Activated naive CD8-positive, alpha-beta T cell treated with anti-CD3 and anti-CD28 coated beads for 36 hours (primary cell): ENCODE data around the gene RELN. TPM values are rescaled to one million over a fixed set of nuclear protein-coding genes. Genes with fewer than 3 reads are reported as not detected.

ENCODE experiments used
- DNase-seq: peaks from one replicate; pipeline ENCODE4 v3.0.0; 2021
- H3K27ac Mint-ChIP-seq: one replicate; pipeline ENCODE4 v1.8.0; 2022; ENCODE audit warnings: mild to moderate bottlenecking, moderate library complexity, mixed read lengths
- H3K27me3 Mint-ChIP-seq: one replicate; pipeline ENCODE4 v1.8.0; 2022; ENCODE audit warnings: mild to moderate bottlenecking, mixed read lengths
- H3K36me3 Mint-ChIP-seq: one replicate; pipeline ENCODE4 v1.8.0; 2021; ENCODE audit warnings: mild to moderate bottlenecking, mixed read lengths
- H3K4me1 Mint-ChIP-seq: one replicate; pipeline ENCODE4 v1.8.0; 2021; ENCODE audit warnings: mixed read lengths
- H3K4me3 Mint-ChIP-seq: one replicate; pipeline ENCODE4 v1.8.0; 2022; ENCODE audit warnings: mild to moderate bottlenecking, moderate library complexity, mixed read lengths
- H3K9me3 Mint-ChIP-seq: one replicate; pipeline ENCODE4 v1.8.0; 2022; ENCODE audit warnings: mixed read lengths
- total RNA-seq, 2 experiments: library from RNA; stranded (reverse); gene quantifications; one replicate each; pipeline ENCODE4 v1.2.3, GENCODE V29; 2021

The RELN gene
- total RNA-seq, 2 experiments from 2014 or later: not detected

DNA sequence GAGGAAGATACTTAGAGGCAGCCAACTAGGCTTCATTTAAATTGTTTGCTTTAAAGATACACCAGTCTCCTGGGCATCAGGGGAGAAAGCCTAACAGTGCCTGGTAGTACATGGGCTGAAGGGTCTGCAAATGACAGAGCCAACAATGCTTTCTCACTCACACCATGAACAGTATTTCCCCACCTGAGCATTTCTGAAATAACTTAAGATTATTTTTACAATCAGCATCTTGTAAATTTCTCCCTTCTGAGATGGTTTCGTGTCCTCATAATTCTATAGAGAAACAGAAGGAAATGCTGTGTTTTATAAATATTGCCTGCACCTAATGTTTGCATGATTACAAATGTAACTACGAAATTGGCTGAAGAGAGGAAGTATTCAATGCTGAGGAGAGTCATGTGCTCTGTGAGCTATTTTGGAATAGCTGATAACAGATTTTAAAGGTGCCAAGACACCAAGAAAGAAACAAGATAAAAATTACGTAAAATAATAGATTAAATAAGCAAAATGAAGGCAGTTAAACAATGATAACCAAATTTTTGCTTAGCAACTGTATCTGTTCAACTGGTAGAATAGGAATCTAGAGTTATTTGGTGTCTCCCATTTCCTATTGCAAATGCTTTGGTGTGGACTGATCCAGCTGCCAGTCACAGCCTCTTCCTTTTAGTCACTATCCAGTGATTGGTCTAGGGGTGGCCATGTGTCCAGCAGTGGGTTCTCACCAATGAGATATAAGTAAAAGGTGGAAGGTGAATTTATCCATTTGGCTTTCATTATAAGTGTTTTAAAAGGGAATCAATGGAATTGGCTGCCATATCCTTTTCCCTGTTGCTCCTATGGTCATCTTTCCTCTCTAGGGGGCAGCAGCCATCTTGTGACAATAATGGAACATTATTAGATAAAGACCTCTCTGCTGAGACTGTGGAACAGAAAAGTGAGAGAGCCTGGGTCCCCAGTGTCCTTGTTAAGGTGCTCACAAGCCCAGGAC lies 375.5 kb downstream of the RELN start:
- Mint-ChIP-seq H3K4me3 (no peak overlapping the region), H3K27ac (no peak overlapping the region)

DNA sequence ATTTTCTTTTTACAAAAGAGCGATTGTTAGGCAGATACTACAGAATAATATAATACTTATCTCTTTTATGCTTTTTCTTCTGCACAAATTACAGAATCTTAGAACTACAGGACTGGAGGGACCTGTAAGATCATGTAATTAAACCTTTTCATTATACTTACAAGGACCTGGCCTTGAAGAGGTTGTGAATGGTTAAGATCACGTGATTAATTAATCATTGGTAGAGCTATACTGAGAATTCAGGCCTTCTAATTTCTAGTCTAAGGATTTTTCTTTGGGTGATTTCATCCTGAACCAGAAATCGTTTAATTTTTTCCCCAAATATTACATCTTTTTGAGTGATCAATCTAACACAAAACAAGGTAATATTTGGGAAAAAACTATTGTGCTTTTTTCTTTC lies 379.7 kb downstream of the RELN start:
- H3K27me3 Mint-ChIP-seq: peaks cover 4% of the 10 kb centered on the region
- no peak overlapping the region for H3K4me3 Mint-ChIP-seq
- H3K9me3 Mint-ChIP-seq: no peaks in the 10 kb centered on the region
- no peaks in the 10 kb centered on the region for H3K4me1 Mint-ChIP-seq
- H3K27ac Mint-ChIP-seq: no peak overlapping the region
- no peaks in the 10 kb centered on the region for H3K36me3 Mint-ChIP-seq
- DNase-seq: no peak

More for the DNA sequence above, 375.5 kb downstream of the RELN start:
- H3K27me3 Mint-ChIP-seq: peaks cover 4% of the 10 kb centered on the region
- no peaks in the 10 kb centered on the region for H3K36me3 Mint-ChIP-seq
- no peaks in the 10 kb centered on the region for H3K9me3 Mint-ChIP-seq
- no peak for DNase-seq
- no peaks in the 10 kb centered on the region for H3K4me1 Mint-ChIP-seq

DNA sequence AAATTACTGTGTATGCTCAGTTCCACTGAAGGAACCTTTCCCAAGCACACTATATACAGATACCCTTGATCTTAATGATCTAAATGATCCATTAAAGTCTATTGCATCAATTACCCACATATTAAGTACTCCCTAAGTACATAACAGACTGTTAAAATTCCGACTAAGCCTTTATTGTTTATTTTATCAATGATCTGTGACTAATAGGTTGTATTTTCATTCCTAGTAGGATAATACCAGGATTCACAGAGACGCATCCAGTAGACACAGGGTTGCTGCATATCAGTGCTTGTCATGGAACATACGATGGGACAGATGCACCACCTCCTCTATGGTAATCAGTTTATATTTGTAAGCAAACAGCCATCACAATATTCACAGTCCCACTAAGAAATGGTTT lies 383.8 kb downstream of the RELN start:
- no peak overlapping the region for H3K4me3 Mint-ChIP-seq
- DNase-seq: no peak
- H3K9me3 Mint-ChIP-seq: no peaks in the 10 kb centered on the region
- peaks cover 4% of the 10 kb centered on the region for H3K27me3 Mint-ChIP-seq
- H3K36me3 Mint-ChIP-seq: no peaks in the 10 kb centered on the region
- no peak overlapping the region for H3K27ac Mint-ChIP-seq
- no peaks in the 10 kb centered on the region for H3K4me1 Mint-ChIP-seq

DNA sequence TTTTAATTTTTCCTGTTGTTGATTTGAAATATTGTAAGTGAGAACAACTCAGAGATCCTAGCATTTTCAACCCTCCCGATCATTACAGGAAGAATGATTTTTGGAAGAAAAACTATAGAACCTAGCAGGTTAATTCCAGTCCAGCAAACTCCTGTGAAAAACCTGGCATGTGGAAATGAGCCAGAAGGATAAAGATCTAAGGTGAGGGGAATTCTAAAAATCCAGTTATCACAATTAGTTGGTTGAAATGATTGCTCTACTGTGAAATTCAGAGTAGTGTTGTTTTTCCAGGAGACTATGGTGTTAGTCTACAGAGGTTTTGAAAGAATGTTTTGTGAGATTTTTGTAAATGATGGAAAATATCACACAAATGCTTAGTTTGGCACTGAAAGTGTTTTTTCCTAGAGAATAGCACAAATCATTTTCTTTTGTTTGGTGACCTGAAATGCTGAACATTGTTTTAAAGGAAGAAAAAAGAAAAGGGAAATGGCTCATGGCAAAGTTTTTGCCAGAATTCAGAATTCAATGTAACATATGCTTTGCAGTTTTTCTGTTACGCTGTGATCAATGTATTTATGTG lies 391.0 kb downstream of the RELN start:
- peaks cover 16% of the 10 kb centered on the region for H3K27me3 Mint-ChIP-seq
- no peaks in the 10 kb centered on the region for H3K9me3 Mint-ChIP-seq
- no peaks in the 10 kb centered on the region for H3K36me3 Mint-ChIP-seq
- no peak overlapping the region for H3K4me3 Mint-ChIP-seq
- no peak overlapping the region for H3K27ac Mint-ChIP-seq
- no peak for DNase-seq
- H3K4me1 Mint-ChIP-seq: no peaks in the 10 kb centered on the region

DNA sequence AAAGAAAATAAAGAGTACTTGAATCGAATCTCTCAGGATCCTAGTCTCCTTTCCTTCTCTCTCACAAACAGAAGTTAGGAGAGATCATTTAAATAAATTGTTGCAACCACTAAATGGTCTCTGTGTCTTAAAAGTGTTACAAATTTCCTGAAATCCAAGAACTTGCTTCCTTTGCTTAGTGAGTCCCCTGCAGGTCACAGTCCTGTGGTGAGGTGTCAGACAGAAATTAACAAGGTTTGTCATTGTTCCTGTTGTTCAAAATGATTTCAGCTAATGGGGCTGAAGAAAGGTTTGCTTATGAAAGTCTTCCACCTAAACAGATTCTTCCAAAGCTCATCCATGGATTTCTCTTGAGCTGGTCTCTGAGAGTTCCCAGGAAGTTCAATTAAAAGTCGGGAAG lies 391.9 kb downstream of the RELN start:
- Mint-ChIP-seq H3K27ac (no peak overlapping the region), H3K4me3 (no peak overlapping the region), H3K4me1 (no peaks in the 10 kb centered on the region), H3K9me3 (no peaks in the 10 kb centered on the region), H3K27me3 (peaks cover 16% of the 10 kb centered on the region), H3K36me3 (no peaks in the 10 kb centered on the region)
- no peak for DNase-seq

DNA sequence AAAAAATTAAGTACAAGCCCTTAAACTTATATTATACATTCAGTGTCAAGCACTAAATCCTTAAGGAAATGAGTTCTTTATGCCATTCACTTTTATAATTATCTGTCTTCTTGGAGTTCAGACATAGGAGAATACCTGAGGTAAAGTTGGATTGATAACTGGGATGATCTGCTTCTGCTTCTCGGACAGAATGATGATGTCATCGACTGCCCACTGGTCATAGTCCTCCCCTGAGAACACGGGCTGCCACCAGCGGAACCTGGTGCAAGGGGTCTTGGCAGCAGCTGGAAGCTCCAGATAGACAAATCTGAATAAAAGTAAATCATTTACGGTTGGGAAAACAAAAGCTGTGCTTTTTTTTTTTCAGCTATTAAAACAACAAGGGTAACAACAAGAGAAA lies 395.3 kb downstream of the RELN start:
- Mint-ChIP-seq H3K36me3 (no peaks in the 10 kb centered on the region), H3K4me3 (no peak overlapping the region), H3K9me3 (no peaks in the 10 kb centered on the region), H3K27me3 (peaks cover 12% of the 10 kb centered on the region), H3K4me1 (no peaks in the 10 kb centered on the region), H3K27ac (no peak overlapping the region)
- DNase-seq: no peak

DNA sequence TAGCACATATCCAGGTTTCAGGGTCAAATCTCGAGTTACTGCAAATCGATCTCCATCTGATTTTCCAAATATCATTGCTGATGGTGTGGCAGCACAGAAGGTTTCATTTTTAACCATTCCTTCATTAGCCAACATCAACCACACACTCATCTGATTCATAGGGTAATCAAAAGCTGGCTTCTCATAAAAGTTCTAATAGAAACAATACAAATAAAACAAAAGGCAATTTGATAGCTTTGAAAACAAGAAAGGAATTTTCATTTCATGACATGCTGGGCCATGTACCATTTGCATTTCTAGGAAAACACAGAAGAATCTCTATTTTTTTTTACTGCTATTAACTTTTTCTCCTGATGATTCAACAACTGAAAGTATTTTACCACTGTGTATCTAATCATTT lies 395.8 kb downstream of the RELN start:
- Mint-ChIP-seq H3K27me3 (peaks cover 8% of the 10 kb centered on the region), H3K4me3 (no peak overlapping the region), H3K4me1 (no peaks in the 10 kb centered on the region), H3K36me3 (no peaks in the 10 kb centered on the region), H3K9me3 (no peaks in the 10 kb centered on the region), H3K27ac (no peak overlapping the region)
- no peak for DNase-seq

DNA sequence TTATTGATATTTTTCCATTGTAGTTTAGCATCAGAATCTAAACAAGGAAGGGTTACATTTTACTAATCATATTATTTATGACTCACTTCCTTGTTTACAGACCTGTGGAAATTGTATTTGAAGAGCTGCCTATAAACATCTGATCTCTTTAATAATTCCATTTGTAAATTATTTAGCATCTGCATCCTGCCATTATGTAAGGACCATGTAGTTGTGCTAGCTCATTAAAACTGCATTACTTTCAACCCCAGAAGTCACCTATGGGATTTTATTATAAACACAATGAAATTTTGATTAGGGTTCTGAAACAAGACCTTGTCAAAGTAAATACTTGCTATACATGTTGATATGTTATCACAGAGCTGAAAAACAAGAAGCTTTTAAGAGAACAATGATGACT lies 396.6 kb downstream of the RELN start:
- no peak overlapping the region for H3K4me3 Mint-ChIP-seq

DNA sequence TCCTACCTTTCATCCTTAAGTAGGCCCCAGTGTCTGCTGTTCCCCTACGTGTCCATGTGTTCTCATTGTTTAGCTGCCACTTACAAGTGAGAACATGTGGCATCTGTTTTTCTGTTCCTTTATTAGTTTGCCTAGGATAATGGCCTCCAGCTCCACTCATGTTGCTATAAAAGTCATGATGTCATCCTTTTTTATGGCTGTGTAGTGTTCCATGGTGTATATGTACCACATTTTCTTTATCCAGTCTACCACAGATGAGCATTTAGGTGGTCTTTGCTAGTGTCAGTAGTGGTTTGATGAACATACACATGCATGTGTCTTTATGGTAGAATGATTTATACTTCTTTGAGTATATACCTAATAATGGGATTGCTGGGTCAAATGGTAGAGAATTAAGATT lies 397.3 kb downstream of the RELN start:
- no peaks in the 10 kb centered on the region for H3K36me3 Mint-ChIP-seq
- no peaks in the 10 kb centered on the region for H3K9me3 Mint-ChIP-seq
- DNase-seq: no peak
- H3K27ac Mint-ChIP-seq: no peak overlapping the region
- H3K4me3 Mint-ChIP-seq: no peak overlapping the region
- peaks cover 7% of the 10 kb centered on the region for H3K27me3 Mint-ChIP-seq
- no peaks in the 10 kb centered on the region for H3K4me1 Mint-ChIP-seq

More for the DNA sequence above, 396.6 kb downstream of the RELN start:
- no peaks in the 10 kb centered on the region for H3K4me1 Mint-ChIP-seq
- peaks cover 8% of the 10 kb centered on the region for H3K27me3 Mint-ChIP-seq
- no peak overlapping the region for H3K27ac Mint-ChIP-seq
- no peaks in the 10 kb centered on the region for H3K9me3 Mint-ChIP-seq
- H3K36me3 Mint-ChIP-seq: no peaks in the 10 kb centered on the region
- no peak for DNase-seq

DNA sequence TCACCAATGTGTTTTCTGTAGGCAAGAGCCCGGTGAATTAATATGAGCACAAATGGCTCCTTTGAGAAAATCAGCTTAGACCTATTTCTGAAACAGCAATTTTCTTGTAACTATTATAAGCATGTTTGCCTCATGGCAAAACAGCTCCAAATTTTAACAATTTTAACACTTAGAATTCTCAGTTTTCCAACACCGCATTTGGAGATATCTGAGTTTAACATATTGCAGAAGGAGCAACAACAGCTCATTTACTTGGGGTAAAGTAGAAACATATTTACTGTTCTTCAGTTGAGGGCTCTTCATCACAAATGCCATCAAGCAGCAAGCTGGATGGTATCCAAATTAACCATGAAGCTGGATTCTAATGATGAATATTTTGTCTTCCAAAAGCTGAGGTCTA lies 409.4 kb downstream of the RELN start:
- Mint-ChIP-seq H3K27ac (no peak overlapping the region), H3K9me3 (no peaks in the 10 kb centered on the region), H3K27me3 (peaks cover 16% of the 10 kb centered on the region), H3K4me1 (no peaks in the 10 kb centered on the region), H3K4me3 (no peak overlapping the region), H3K36me3 (no peaks in the 10 kb centered on the region)
- DNase-seq: no peak

DNA sequence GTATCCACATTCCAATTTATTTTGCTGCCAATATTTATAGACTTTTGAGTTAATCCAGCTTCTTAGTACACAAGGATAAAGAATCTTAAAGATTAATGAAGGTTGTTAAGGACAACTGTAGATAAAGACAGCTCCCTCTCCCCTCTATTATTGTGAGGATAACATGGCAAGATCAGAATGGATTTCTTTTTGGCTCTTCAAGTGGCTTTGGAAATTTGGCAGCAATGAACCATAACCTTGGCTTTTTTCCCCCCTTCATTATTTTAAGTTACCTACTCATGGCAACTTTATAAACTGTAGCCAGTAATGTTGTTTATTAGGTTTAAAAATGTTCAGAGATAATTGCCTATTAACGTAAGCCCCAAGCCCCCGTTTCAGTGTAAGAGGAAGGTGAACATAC lies 412.4 kb downstream of the RELN start:
- peaks cover 6% of the 10 kb centered on the region for H3K27me3 Mint-ChIP-seq
- DNase-seq: no peak
- H3K4me1 Mint-ChIP-seq: no peaks in the 10 kb centered on the region
- H3K36me3 Mint-ChIP-seq: no peaks in the 10 kb centered on the region
- H3K9me3 Mint-ChIP-seq: no peaks in the 10 kb centered on the region
- H3K27ac Mint-ChIP-seq: no peak overlapping the region
- H3K4me3 Mint-ChIP-seq: no peak overlapping the region

DNA sequence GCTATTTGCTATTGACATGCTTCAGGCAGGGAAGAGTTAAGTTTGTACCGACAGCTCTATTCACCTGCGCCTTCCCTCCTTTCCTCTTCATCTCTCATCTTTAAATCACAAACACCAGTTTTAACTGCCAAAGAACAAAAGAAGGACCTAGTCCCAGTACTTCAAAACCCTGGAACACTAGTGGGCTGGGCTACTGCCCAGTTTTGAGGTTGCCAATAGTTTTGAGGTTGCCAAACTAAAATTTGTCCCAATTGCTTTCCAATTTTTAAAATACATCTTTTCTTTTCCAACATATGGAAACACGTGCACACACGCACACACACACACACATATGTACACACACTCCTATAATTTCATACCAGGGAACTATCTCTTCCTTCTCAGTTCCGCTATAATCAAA lies 412.8 kb downstream of the RELN start:
- Mint-ChIP-seq H3K4me3 (no peak overlapping the region), H3K9me3 (no peaks in the 10 kb centered on the region), H3K27me3 (peaks cover 6% of the 10 kb centered on the region), H3K36me3 (no peaks in the 10 kb centered on the region), H3K27ac (no peak overlapping the region), H3K4me1 (no peaks in the 10 kb centered on the region)
- no peak for DNase-seq

DNA sequence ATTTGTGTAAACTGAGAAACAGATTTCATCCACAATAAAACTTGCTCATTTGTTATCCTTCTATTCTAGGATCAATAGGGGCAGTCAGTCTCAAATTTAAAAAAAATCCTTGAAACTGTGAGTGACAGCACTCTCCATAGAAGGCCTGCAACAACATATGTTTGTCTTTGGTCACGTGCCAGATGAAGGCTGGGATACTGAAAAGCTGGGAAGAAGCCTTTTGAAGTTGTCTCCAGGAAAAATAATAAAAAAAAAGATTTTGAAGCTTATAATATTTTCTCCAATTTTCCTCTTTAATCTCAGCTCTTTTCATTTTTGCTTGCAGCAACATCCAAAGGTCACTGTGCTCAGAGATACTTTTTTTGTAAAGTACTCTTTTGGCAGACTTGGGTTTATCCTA lies 414.9 kb downstream of the RELN start:
- no peak for DNase-seq
- Mint-ChIP-seq H3K4me3 (no peak overlapping the region), H3K27me3 (peaks cover 6% of the 10 kb centered on the region), H3K9me3 (no peaks in the 10 kb centered on the region), H3K4me1 (no peaks in the 10 kb centered on the region), H3K27ac (no peak overlapping the region), H3K36me3 (no peaks in the 10 kb centered on the region)

DNA sequence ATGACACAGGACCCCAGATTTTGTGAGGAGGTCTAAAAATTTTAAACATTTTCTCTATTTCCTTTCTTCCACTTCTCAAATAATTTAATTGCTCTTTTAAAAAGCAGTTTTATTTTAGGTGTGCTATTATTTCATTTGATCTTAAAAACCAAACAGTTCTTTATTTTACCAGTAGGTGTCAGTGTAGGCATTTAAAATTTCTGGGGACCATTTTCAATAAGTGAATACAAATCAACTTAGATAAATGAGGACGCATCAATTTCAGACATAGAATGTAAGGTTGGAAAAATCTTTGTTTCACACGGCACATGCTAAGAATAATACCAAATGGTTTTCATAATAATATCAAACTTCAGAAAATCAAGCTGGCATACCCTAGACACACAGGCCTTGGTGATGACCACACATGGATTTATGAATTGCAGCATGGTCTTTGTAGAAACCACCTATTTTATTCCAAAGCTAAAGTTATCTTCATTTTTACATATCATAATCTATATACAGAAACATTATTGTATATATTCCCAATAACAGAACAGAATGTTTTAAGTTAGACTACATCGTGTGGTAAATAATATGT lies 415.9 kb downstream of the RELN start:
- no peak for DNase-seq
- no peak overlapping the region for H3K27ac Mint-ChIP-seq
- H3K4me3 Mint-ChIP-seq: no peak overlapping the region
- no peaks in the 10 kb centered on the region for H3K36me3 Mint-ChIP-seq
- no peaks in the 10 kb centered on the region for H3K9me3 Mint-ChIP-seq
- H3K27me3 Mint-ChIP-seq: peaks cover 6% of the 10 kb centered on the region
- no peaks in the 10 kb centered on the region for H3K4me1 Mint-ChIP-seq

DNA sequence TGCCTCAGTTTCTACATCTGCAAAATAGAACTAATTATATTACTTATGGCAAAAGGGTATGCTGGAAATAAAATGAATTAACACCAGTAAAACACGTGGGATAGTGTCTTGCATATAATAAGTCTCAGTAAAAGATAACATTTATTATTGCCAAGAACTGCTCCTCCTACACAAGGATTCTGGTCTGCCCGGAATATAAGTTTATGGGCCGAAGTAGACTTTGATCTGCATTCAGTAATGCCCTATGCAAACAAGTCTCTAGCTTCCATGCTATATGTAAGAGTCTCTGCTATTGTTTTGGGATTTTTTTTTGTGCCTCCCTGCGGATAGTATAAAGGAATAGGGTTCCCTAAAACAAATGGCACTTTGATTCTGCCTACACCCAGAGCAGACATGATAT lies 417.9 kb downstream of the RELN start:
- Mint-ChIP-seq H3K36me3 (no peaks in the 10 kb centered on the region), H3K9me3 (no peaks in the 10 kb centered on the region), H3K4me1 (no peaks in the 10 kb centered on the region), H3K27me3 (peaks cover 8% of the 10 kb centered on the region), H3K4me3 (no peak overlapping the region), H3K27ac (no peak overlapping the region)
- DNase-seq: no peak
